Testis (tissue), 2 donors: ENCODE data around the gene ZSCAN23.

Source experiments
- CTCF ChIP-seq, 3 experiments: fragments of 450-650 bp in 2 of 3; fragments of 200-600 bp in 1 of 3; sonication (generic) in 1 of 3; IDR thresholded peaks; one replicate each; pipeline ENCODE4 v1.5.1; 2016 to 2019; ENCODE audit warnings: antibody characterized with exemption in 3 of 3, mild to moderate bottlenecking in 2 of 3, moderate library complexity in 1 of 3
- POLR2A ChIP-seq: fragments of 450-650 bp; IDR thresholded peaks from one replicate; pipeline ENCODE4 v1.6.1; 2017; ENCODE audit warnings: antibody characterized with exemption, mild to moderate bottlenecking, moderate library complexity

DNA sequence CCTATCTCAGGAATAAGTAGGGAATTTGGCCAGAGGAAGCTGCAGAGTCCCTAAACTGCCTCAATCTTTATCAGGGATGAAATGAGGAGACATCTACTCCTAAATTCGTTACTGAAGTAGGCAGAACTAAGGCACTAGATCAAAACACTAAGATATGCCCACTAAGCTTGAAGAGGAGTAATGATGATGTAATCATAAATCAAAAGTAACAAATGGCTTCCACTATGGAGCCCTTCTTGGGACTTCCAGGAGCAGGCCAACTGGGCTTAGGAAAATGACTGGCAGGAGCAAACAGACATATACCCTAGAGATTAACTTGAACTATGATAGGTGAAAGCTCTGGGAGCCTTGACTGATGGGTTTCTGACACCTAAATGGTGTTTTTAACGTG is 59.2 kb downstream of the ZSCAN23 start:
- TF ChIP-seq CTCF (IDR thresholded peaks at IDR 0.05), result no peak
- no peak for TF ChIP-seq POLR2A
